Coronary artery (tissue), 2 donors: ENCODE results near the gene SYNPO.
A peak's percentile ranks its signal among the peaks of the same experiment; 100 is the strongest.

Source experiments
- DNase-seq: peaks from one replicate; pipeline ENCODE4 v3.0.0-alpha.2; 2017; ENCODE audit warnings: low spot score
- H3K27ac ChIP-seq, 2 donors: fragments of 200-600 bp; sonication (generic); one replicate each; pipeline ENCODE4 v1.5.1; 2016 to 2019
- H3K4me3 ChIP-seq: fragments of 200-600 bp; sonication (generic); 2 replicates; pipeline ENCODE4 v1.5.1; 2016; ENCODE audit warnings: mild to moderate bottlenecking, moderate library complexity
- TF ChIP-seq, protein P1 (sequence below): fragments of 200-600 bp; sonication (generic); IDR thresholded peaks from one replicate; pipeline ENCODE4 v1.5.1; 2019; ENCODE audit warnings: antibody characterized with exemption

The SYNPO gene, protein sequence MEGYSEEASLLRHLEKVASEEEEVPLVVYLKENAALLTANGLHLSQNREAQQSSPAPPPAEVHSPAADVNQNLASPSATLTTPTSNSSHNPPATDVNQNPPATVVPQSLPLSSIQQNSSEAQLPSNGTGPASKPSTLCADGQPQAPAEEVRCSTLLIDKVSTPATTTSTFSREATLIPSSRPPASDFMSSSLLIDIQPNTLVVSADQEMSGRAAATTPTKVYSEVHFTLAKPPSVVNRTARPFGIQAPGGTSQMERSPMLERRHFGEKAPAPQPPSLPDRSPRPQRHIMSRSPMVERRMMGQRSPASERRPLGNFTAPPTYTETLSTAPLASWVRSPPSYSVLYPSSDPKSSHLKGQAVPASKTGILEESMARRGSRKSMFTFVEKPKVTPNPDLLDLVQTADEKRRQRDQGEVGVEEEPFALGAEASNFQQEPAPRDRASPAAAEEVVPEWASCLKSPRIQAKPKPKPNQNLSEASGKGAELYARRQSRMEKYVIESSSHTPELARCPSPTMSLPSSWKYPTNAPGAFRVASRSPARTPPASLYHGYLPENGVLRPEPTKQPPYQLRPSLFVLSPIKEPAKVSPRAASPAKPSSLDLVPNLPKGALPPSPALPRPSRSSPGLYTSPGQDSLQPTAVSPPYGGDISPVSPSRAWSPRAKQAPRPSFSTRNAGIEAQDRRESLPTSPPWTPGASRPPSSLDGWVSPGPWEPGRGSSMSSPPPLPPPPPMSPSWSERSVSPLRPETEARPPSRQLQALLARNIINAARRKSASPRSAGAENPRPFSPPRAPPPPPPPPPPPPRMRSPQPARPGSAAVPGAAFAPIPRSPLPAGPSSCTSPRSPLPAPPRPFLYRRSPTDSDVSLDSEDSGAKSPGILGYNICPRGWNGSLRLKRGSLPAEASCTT

DNA sequence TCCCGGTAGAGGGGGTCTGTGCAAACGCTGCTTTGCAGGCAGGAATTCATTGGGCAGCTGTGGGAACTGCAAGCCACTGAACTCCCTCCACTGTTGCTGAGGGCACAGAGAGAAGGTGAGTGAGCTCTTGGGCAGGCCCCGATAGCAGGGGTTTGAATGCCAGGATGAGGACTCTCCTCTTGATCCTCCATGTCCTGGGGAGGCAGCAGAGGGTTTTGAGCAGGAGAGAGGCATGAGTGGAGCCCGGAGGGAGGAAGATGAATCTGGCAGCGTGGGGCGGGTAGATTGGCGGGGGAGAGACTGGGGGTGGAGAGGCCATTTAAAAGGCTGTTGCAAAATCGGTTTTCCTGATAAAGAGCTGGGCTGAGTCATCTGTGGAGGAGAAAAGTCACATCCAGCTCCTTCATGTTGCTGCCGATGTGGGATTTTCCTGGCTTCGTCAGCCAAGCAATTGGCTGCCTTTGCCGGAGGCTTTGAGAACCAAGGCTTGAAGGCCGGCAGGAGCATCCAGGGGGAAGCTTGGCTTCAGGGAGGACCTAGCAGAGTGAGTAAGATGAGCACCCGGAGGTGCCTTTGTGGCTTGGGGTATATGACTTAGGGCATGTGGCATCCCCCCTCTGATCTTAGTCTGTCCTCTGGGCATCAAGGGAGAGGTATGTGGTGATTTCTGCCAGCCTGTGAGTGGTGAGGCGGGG lies at the start of gene SYNPO:
TSS of gene SYNPO (plus strand) at position 350 of the 695 bp plus-strand sequence. CDS start 7,616 bp downstream, outside the sequence.
- peak within 1 kb of the TSS; percentile 58 for H3K4me3 ChIP-seq
- peak; percentile 92 for DNase-seq
- TF ChIP-seq, protein P1, sequence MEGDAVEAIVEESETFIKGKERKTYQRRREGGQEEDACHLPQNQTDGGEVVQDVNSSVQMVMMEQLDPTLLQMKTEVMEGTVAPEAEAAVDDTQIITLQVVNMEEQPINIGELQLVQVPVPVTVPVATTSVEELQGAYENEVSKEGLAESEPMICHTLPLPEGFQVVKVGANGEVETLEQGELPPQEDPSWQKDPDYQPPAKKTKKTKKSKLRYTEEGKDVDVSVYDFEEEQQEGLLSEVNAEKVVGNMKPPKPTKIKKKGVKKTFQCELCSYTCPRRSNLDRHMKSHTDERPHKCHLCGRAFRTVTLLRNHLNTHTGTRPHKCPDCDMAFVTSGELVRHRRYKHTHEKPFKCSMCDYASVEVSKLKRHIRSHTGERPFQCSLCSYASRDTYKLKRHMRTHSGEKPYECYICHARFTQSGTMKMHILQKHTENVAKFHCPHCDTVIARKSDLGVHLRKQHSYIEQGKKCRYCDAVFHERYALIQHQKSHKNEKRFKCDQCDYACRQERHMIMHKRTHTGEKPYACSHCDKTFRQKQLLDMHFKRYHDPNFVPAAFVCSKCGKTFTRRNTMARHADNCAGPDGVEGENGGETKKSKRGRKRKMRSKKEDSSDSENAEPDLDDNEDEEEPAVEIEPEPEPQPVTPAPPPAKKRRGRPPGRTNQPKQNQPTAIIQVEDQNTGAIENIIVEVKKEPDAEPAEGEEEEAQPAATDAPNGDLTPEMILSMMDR, result no peak
- H3K27ac ChIP-seq, result peak within 1 kb of the TSS; percentile 96 to 99

DNA sequence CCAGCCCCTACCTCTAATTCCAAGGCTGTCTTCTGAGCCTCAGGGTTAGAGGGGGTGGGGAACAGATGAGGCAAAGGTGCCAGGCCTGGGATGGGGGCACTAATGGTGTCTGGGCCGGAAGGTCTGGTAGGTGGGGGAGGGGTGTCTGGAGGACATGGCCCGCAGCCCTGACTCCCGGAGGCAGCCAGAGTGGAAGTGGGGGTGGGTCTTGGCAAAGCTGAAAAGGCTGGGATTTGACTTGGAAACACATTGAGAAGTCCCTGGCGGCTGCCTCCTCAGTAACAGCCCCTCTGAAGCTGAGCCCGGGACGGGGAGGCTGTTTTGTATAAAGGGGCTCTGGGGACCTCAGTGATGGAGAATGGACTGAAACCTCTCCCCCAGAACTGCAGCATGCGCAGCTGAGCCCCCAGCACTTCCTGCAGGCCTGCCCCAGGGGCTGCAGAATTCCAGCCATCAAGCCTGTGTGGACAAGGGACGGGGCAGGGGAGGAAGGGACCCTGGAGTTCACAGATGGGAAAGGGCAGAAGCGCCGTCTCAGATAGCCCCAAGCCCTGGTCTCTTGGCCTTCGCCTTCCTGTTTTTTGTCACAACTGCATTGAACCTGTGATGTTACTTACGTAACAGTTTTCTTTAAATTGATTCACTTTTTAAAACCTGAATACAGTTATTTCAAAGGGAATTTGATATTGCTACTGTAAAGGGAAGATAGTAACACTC lies 49.3 kb upstream of the SYNPO start:
- no peak overlapping the region for H3K4me3 ChIP-seq
- TF ChIP-seq, protein P1, result no peak
- peak overlapping the region; percentile 41 to 70 for H3K27ac ChIP-seq
- no peak for DNase-seq

DNA sequence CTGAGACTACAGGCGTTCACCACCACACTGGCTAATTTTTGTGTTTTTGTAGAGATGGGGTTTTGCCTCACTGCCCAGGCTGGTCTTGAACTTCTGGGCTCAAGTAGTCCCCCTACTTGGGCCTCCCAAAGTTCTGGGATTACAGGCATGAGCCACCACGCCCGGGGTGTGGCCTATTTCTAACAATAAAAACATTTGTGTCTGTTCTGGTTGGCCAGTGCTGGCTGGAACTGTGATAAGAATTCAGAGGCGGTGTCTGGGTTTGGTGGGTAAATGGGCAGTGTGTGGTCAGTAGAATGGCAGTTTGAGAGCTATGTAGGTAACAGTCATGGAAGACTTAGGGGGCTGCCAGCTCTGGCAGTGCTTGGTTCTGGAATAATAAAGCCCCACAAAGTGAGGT lies 46.9 kb upstream of the SYNPO start:
- Histone ChIP-seq H3K27ac (peak overlapping the region; percentile 66 to 88), H3K4me3 (no peak overlapping the region)
- DNase-seq, result no peak
- TF ChIP-seq, protein P1, result no peak

DNA sequence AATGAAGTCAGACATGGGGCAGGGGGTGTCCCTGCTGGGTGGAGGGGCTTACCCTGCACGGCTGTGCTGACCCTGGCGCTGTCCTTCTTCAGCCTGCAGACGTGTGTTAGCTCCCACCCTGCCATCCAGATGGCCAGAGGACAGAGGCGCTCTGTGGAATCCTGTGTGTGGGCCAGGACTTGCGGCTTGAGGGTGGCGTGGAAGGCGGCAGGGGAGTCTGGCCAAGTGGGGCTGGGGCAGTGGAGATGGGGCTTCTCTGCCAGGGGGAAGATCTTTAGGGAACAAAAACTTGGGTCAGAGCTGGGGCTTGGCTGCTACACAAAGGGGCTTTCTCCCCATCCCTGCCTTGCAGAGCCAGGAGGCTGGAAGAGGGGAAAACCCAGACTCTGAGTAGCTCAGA lies 46.5 kb upstream of the SYNPO start:
- H3K27ac ChIP-seq, result peak overlapping the region; percentile 66 to 88
- H3K4me3 ChIP-seq, result no peak overlapping the region
- DNase-seq, result no peak
- TF ChIP-seq, protein P1, result no peak

DNA sequence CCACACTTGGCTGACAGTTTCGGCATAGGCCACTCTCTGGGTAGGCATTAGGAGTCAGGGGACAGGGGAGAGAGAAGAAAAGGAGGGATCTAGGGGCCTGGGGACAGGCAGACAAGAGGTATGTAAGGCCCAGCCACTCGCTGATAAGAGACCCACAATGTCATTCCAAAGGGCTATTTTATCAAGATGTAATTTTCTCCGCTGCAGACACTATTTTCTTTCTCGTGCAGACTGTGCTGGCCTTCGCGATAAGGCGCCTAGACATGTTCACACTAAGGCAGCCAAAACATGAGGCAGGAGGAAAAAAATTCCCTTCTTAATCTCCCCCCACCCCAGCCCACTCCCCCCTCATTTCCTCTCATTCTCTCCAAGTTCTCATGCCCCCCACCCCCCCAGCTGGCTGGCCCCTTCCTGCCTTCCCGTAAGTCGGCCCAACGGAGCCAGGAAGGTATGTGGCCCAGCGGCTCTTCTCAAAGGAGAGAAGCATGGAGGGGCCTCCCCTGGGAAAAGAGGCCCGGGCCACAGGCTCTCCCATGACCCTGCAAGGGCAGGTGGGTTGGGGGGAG lies 44.9 kb upstream of the SYNPO start:
- Histone ChIP-seq H3K27ac (peak overlapping the region; percentile 66 to 88), H3K4me3 (no peak overlapping the region)
- TF ChIP-seq, protein P1, result no peak
- no peak for DNase-seq

DNA sequence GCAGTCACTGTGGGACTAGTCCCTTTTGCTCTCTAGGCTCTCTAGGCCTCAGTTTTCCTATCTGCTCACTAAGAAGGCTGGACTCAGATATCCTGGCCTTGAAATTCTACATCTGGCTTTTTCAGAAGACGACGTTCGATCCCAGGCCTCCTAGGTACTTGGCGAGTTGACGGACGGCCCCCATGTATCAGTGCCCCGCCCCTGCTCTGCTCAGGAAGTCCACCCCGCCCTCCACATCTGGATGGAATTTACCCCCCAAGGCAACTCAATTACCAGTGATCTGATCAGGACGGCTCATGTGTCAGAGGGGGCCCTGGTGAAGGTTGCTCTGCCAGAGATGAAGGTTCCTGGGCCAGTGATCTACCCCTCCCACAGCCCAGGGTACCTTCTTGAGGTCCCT lies 44.1 kb upstream of the SYNPO start:
- TF ChIP-seq, protein P1, result no peak
- peak overlapping the region; percentile 66 to 88 for H3K27ac ChIP-seq
- no peak overlapping the region for H3K4me3 ChIP-seq
- DNase-seq, result no peak
